ENCODE measurements around the gene CRX.
A peak's percentile ranks its signal among the peaks of the same experiment; 100 is the strongest.
"Not testable (repeated sequence)": the region's sequence is repeated elsewhere in the genome, so short reads cannot be mapped to it uniquely, and the experiment has no call there.

CRX gene

DNA sequence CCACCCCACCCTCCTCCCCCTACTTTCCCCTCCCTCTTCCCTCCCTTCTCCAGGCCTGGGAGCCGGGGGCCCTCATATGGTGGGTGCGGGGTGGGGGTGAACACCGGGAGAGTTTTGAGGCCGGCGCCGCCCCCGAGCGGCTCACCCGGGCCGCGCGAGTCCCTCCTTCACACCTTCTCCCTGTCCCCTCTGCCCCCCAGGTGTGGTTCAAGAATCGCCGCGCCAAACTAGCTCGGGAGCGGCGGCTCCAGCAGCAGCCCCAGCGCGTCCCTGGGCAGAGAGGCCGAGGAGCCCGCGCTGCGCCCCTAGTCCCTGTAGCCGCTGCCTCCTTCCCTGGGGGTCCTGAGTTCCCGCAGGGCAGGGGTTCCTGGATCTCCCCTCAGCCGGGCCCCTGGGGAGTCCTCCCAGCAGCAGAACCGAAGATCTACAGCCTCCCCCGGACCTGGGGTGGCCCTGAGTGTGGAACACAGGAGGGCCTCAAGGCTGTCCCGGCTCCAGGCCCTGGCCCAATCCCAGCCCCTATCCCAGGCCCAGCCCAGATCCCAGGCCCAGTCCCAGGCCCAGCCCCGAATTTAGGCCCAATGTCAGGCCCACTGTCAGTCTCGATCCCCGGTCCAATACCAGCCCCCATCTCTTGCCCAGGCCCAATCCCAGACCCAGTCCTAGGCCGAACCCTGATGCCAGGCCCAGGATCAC, 39.0 kb downstream of the CRX start:
- no peak for DNase-seq

DNA sequence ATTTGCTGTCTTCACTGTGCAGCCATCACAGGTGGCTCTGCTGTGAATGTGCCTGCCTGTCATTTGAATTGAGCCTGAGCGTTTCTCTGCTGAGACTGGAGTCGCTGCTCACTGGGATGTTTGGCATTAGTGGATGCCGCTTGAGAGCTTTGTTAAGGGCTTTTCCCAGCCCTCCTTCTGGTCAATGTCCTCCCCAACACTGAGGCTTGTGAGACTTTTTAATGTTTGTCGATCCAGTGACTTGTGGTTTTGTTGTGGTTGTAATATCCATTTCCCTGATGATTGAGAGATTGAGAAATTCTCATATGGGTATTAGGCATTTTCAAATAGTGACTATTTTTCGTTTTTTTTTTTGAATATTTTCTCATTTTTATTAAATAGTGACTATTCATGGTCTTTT, 39.9 kb downstream of the CRX start:
- DNase-seq = no peak

DNA sequence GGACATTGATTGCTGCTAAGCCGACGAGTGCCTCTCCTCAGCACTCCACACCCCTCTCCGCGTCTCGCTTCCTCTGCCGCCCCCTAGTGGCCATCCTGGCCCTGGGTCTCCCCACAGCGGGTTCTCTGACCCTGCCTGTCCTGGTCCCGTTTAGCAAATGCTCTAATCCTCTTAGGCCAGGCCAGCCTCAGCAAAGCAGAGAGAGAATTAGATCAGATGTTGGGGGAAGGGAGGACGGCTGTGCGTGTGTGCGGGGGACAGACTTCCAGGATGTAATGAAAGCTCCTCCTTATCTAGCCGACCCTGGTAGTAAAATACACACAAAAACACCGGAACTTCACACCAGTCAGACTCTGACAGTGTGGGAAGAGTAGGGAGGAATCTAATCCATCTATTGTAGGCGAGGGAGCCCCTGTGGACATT, 41.8 kb downstream of the CRX start:
- DNase-seq = peak; percentile 85

DNA sequence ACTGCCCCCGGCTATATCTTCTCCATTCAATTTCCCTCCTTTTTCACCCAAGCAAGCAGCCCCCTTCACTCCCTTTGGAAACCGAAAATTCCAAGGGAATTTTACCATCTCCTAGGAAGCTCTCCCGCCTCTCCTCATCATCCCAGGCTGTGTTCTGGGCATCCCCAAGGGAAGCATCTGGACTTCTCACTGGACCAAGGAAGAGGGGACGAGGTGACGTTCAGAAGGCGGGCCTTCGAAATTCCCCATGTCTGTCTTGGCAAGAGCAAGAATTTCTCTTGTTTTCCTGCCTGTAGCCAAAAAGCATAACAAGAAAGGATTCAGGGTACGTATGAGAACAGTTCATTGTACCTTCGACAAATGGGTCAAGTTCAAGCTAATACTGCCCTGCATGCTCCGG, 43.4 kb downstream of the CRX start:
- no peak for DNase-seq

DNA sequence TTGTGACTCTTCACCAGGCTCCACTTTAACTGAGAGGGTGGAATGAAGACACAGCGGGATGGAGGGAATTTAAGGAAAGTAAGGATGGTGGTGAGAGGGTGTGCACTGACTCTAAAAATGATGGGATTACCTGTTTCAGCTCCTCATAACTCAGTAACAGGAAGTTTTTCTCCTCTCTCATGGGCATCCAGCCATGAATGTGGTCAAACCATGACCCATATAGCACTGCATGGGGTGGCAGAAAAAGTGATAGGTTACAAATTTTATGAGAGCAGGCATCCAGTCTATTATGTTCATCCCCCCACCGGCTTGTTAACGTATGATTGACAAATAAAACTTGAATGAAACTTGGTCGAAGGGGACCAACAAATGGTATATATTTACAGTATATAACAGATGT, 57.2 kb downstream of the CRX start:
- no peak for DNase-seq

DNA sequence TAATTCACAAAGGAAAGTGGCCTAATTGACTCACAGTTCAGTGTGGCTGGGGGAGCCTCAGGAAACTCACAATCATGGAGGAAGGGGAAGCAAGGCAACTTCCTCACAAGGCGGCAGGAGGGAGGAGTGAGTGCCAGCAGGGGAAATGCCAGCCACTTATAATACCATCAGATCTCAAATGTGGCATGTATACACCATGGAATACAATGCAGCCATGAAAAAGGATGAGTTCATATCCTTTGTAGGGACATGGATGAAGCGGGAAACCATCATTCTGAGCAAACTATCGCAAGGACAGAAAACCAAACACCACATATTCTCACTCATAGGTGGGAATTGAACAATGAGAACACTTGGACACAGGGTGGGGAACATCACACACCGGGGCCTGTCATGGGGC, 57.6 kb downstream of the CRX start:
- DNase-seq = not testable (repeated sequence)

DNA sequence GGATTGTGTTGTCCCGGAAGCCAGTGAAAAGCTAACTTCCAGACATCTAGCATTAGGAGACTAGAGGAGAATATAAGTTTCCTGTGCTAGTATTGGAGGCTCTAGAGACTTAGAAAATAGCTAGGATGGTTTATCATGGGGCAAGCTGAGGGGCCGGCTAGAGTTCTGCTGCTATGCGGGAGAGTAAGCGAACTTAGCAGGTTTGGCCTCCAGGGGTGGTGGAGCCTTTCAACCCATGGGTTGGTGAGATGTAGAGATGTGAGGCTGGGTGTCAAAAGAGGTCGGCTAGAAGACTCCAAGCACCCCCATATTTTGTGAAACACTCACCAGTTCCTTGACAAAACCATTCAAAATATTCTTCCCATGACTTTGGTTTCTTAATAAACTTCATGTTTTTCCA, 60.0 kb downstream of the CRX start:
- no peak for DNase-seq

DNA sequence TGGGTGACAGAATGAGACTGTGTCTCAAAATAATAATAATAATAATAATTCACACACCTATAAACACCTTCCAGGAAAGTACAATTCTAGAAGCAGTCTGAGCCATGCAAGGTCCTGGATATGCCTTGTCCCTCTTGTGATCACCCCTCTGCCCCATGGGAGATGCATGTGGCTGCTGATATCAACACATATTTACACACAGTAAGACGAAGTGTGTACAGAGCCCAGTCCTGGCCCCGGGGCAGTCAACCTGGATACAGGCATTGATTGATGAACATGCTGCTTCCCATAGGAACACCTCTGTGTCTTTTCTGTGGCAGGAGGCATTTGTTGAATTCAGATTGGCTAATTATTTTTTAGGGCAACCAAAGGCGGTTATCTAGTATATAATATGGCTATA, 61.2 kb downstream of the CRX start:
- no peak for DNase-seq

DNA sequence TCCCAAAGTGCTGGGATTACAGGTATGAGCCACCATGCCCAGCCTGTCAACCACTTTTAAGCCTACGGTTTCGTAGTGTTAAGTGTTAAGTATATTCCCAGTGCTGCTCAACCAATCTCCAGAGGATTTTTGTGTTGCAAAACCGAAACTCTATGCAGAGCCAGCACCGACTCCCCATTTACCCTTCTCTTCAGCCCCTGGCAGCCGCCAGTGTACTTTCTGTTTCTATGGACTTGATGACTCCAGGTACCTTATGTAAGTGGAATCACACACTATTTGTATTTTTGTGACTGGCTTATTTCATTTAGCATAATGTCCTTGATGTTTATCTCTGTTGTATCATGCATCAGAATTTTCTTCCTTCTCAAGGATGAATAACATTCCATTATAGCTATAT, 63.3 kb downstream of the CRX start:
- no peak for DNase-seq

DNA sequence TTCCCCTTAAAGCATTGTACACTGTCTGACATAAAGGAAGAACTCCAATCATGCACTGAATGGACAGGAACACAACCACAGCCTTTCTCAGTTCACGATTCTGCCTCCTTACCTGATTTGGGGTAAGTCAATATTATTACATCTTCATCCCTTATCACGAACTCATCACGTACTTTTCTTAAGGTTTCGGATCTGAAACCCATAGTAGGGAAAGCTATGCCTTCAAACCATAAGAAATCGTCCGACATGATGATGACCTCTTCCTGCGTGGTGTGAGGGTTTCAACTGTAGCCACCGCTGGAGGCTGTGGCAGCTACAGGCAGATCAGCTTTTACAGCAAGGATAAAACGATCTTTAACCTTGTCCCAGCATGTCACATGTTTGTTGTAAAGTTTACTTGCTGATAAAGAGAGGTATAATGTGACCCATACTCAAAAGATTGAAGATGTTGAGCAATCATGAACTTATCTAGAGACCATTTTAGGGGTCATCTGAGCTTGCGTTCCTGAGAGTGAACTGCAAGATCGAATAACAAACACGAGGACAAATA, 64.3 kb downstream of the CRX start, which contains the start of gene SULT2A1:
TSS of gene SULT2A1 (minus strand) at position 306 of the 550 bp plus-strand sequence. CDS start at position 248, 58 bp downstream.
- no peak for DNase-seq

DNA sequence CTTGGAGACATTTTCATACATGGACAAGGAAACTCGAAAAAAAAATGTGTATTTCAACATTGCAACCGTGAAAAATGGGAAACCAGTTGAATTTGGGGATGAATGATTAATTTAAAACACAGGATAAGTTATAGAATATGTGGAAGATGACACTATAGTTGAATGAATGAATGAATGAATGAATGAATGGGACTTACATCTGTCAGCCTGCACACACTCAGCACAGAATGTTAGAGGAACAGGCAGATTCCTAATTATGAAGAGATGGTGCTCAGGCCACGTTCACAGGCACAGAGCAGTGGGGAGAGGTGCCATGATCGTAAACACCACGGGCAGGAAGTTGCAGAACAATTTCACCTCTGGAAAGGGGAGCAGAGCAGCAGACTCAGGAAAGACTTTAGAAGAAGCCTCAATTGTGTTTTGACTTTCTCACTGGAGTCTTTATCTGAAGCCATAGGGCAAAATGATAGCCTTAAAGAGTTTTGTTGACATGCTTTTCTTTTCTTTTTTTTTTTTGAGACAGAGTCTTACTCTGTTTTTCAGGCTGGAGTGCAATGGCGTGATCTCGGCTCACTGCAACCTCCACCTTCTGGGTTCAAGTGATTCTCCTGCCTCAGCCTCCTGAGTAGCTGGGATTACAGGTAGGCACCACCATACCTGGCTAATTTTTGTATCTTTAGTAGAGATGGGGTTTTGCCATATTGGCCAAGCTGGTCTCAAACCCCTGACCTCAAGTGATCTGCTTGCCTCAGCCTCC, 69.3 kb downstream of the CRX start:
- no peak for DNase-seq

DNA sequence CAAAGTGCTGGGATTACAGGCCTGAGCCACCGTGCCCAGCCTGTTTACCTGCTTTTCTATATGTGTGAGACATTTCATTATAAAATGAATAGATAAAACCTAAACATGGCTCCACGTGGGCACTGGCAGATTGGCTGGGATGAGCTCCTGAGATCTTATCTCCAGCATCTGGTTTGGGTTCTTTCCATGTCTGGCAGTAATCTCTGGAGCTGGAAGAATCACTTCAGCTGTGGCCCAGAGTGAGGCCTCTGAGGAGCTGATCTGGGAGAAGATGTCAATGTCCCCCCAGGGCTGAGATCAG, 69.8 kb downstream of the CRX start:
- DNase-seq = no peak

DNA sequence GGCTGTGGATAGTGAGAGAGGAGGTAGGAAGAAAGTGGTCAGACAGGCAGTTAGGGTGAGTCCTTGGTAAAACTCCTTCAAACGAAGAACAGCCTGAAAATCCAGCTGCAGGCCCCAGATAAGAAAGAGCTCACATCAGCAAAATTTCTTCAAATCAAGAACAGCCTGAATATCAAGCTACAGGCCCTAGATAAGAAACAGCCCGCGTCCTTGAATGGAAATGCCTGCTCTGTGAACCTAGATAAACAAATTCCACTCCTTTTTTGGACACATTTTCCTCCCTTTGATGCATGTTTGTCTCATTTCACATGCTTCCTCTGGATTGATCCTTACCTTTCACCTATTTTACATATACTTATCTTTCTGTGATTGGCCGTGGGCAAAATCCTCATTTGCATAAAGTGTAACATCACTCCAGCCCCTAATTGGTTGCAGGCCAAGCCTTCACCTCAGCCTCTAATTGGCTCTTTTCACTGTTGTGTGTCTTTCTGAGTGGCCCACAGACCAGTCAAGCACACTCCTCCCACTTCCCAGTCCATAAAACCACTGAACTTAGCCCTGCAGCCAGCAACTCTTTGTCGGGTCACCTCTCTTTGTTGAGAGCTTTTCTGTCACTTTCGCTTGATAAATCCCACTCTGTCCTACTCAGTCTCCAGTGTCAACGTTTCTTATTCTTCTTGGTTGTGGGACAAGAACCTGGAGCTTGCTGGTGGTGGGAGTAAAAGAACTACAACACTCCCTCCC, 70.4 kb downstream of the CRX start:
- no peak for DNase-seq
